ENCODE results near the gene RUBCN.

Gene RUBCN

DNA sequence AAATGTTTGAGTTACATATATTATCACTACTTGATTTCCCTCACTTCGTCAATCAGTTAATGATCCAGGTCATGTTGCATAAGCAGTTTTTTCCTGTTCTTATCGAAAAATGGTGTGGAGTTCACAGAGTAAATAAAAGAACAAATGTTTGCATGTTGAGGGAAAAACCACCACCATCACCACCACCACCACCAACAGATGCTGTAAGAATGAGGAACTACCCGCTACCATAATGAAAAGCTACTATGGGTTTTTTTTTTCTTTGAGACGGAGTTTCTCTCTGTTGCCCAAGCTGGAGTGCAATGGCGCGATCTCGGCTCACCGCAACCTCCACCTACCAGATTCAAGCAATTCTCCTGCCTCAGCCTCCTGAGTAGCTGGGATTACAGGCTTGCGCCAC is 27.6 kb downstream of the RUBCN start:
- H3K4me3 ChIP-seq (ENCODE audit: control insufficient read depth, low read depth, low read length) = no peak overlapping the region
- no peak for DNase-seq (ENCODE audit: low read depth)
- TF ChIP-seq, protein P1, sequence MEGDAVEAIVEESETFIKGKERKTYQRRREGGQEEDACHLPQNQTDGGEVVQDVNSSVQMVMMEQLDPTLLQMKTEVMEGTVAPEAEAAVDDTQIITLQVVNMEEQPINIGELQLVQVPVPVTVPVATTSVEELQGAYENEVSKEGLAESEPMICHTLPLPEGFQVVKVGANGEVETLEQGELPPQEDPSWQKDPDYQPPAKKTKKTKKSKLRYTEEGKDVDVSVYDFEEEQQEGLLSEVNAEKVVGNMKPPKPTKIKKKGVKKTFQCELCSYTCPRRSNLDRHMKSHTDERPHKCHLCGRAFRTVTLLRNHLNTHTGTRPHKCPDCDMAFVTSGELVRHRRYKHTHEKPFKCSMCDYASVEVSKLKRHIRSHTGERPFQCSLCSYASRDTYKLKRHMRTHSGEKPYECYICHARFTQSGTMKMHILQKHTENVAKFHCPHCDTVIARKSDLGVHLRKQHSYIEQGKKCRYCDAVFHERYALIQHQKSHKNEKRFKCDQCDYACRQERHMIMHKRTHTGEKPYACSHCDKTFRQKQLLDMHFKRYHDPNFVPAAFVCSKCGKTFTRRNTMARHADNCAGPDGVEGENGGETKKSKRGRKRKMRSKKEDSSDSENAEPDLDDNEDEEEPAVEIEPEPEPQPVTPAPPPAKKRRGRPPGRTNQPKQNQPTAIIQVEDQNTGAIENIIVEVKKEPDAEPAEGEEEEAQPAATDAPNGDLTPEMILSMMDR (conservative IDR thresholded peaks at IDR 0.05; ENCODE audit: control insufficient read depth, insufficient read depth, low read depth, low read length) = no peak

DNA sequence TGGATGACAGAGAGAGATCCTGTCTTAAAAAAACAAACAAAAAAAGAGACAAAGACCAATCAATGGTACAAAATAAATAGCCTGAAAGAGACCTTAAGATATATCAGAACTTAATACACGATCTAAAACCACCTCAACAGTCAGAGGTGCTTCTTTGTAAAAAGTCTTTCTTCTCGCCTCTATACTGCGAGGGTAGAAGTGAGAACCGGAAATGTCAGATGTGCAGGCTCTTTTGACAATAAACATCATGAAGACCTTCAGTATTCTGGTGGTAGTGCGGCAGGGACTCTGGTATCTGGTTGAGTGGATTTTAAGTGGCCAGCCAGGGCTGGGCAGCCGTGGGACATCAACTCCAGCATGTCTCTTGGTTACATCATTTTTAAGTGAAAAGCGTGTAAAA is 30.0 kb downstream of the RUBCN start:
- no peak overlapping the region for H3K4me3 ChIP-seq (ENCODE audit: control insufficient read depth, low read depth, low read length)
- no peak for DNase-seq (ENCODE audit: low read depth)
- TF ChIP-seq, protein P1 (conservative IDR thresholded peaks at IDR 0.05; ENCODE audit: control insufficient read depth, insufficient read depth, low read depth, low read length) = no peak

DNA sequence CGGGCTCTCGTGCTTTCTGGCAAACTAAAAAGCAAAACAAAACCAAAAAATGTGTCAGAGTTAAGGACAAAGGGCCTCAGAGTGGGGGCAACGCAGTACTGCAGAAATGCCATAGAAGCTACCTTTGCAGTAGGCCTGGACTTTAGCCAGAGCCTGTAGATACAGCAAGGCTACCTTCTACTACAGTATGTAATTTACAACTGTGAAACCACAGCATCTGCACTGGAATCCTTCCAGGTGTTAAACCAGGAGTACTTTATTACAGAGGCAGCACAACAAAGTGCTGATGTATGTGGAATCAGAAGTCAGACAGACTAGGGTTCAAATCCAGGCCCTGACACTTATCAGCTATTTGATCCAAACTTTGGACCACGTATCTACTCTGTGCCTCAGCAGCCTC is 34.9 kb downstream of the RUBCN start:
- TF ChIP-seq, protein P1 (conservative IDR thresholded peaks at IDR 0.05; ENCODE audit: control insufficient read depth, insufficient read depth, low read depth, low read length) = no peak

DNA sequence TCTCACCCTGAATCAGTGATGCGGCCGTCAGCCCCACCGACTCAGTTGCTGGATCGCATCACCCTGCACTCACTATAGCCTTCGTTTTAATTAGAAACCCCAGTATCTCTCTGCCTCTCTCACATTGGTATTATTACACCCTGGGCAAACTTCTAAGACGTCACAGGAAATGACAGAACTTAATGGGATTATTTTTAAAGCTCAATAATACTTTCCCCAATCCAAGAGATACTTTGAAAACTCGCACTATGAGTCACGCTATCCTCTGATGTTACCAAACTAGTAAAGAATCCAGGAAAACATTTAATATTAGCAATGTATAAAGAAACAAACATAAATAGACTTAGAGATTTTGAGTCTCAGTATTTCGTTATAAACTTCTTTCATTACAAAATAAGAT is 36.6 kb downstream of the RUBCN start:
- no peak for DNase-seq (ENCODE audit: low read depth)
- TF ChIP-seq, protein P1 (conservative IDR thresholded peaks at IDR 0.05; ENCODE audit: control insufficient read depth, insufficient read depth, low read depth, low read length) = no peak

More for the DNA sequence above, 34.9 kb downstream of the RUBCN start:
- no peak overlapping the region for H3K4me3 ChIP-seq (ENCODE audit: control insufficient read depth, low read depth, low read length)
- DNase-seq (ENCODE audit: low read depth) = no peak

DNA sequence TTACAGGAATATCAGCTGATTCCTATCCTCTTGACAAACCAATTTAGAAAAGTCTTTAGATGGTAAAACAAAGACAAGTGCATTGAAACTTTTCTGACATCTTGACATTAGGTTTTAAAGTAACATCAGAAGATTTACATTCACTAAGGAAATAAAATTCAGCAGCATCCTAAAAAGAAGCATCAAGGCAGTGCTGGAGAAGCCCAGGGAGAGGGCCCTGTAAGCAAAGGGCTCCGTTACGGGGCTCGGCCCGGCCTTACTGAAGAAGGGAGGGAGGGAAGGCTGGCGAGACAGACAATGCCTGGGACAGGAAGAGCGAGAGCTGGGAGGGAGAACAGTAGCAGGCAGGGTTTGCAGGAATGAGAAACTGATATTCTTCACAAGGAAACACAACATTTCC is 39.3 kb downstream of the RUBCN start:
- DNase-seq (ENCODE audit: low read depth) = no peak
- H3K4me3 ChIP-seq (ENCODE audit: control insufficient read depth, low read depth, low read length) = no peak overlapping the region
- TF ChIP-seq, protein P1 (conservative IDR thresholded peaks at IDR 0.05; ENCODE audit: control insufficient read depth, insufficient read depth, low read depth, low read length) = no peak

More for the DNA sequence above, 36.6 kb downstream of the RUBCN start:
- no peak overlapping the region for H3K4me3 ChIP-seq (ENCODE audit: control insufficient read depth, low read depth, low read length)

DNA sequence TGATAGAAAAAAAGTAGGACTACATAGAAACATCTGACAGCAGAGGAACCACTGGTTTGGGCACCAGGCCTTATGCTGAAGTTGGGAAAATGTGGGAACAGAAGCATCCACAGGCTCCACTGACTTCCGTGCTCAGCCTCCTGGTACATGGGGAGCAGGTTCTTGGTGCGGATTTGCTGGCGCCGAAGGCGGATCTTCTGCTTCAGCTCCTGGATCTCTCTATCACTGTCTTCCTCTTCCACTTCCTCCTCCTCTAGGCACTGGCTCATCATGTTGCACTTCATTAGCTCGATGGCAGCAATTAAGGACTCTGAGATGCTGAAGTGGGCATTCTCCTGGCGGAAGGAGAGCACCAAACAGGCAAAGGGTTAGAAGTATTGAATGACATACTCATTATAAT is 42.5 kb downstream of the RUBCN start:
- no peak for DNase-seq (ENCODE audit: low read depth)
- TF ChIP-seq, protein P1 (conservative IDR thresholded peaks at IDR 0.05; ENCODE audit: control insufficient read depth, insufficient read depth, low read depth, low read length) = no peak
- H3K4me3 ChIP-seq (ENCODE audit: control insufficient read depth, low read depth, low read length) = no peak overlapping the region

DNA sequence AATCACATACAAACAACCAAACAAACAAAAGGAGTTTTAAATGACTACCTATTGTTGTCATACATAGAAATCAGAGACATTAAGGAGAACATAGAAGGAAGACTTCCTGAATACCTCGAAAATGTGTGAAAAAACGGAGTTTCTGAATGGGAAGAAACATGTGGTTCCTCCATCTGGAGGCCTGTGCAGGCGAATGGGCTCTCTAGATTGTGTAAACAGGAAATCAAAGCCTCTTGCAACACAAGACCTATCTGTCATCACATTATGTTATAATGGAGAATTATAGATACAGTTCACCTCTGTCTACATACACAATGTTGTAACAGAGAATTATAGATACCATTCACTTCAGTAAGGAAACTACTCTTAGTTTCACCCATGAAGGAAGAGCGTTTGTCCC is 44.1 kb downstream of the RUBCN start:
- no peak overlapping the region for H3K4me3 ChIP-seq (ENCODE audit: control insufficient read depth, low read depth, low read length)
- DNase-seq (ENCODE audit: low read depth) = peak; percentile 73
- TF ChIP-seq, protein P1 (conservative IDR thresholded peaks at IDR 0.05; ENCODE audit: control insufficient read depth, insufficient read depth, low read depth, low read length) = no peak

Measured in fibroblast of mammary gland (primary cell).